CD4-positive, alpha-beta memory T cell (primary cell): Measurements from ENCODE around the gene ST8SIA4. TPM values are rescaled to one million over a fixed set of nuclear protein-coding genes. Genes with fewer than 3 reads are reported as not detected.

Experiments
- CTCF ChIA-PET: fragments of 350-600 bp; sonication (Branson Sonifier 250); formaldehyde crosslinking; loops from one replicate; lab custom pipeline; 2021; ENCODE audit warnings: inconsistent platforms; ENCODE audit not compliant: partially characterized antibody; lab: Charles Lee
- POLR2A ChIA-PET: fragments of 350-600 bp; sonication (Branson Sonifier 250); formaldehyde crosslinking; loops from one replicate; lab custom pipeline; 2021; ENCODE audit not compliant: partially characterized antibody; lab: Charles Lee
- DNase-seq, 5 donors: peaks; one replicate each; pipeline versions ENCODE4 v3.0.0 to v3.0.0-alpha.2; 2020 to 2022; ENCODE audit warnings: mixed read lengths in 1 of 5
- H3K27ac ChIP-seq: one replicate; pipeline ENCODE4 v1.7.0; 2013; ENCODE audit warnings: low read depth, low read length
- H3K27me3 ChIP-seq: 2 replicates; pipeline ENCODE4 v1.7.0; 2013; ENCODE audit warnings: mild to moderate bottlenecking, low read length, moderate library complexity; ENCODE audit not compliant: insufficient read depth
- H3K36me3 ChIP-seq: 2 replicates; pipeline ENCODE4 v1.7.0; 2013; ENCODE audit warnings: mild to moderate bottlenecking, low read length, moderate library complexity; ENCODE audit not compliant: insufficient read depth
- H3K4me1 ChIP-seq: 2 replicates; pipeline ENCODE4 v1.7.0; 2013; ENCODE audit warnings: mild to moderate bottlenecking, low read length, moderate library complexity; ENCODE audit not compliant: insufficient read depth
- H3K4me3 ChIP-seq, 2 donors: one replicate each; pipeline ENCODE4 v1.7.0; 2013; ENCODE audit warnings: low read length in 2 of 2, mild to moderate bottlenecking in 1 of 2
- H3K9me3 ChIP-seq, 2 donors: one replicate each; pipeline ENCODE4 v1.7.0; 2013; ENCODE audit warnings: low read length in 2 of 2, control low read depth in 1 of 2; ENCODE audit not compliant: control insufficient read depth in 1 of 2
- H3K27ac Mint-ChIP-seq, 7 donors: one replicate each; pipeline ENCODE4 v1.8.0; 2020 to 2021; ENCODE audit warnings: mixed read lengths in 7 of 7, mild to moderate bottlenecking in 6 of 7, inconsistent platforms in 3 of 7, moderate library complexity in 3 of 7
- H3K27me3 Mint-ChIP-seq, 2 donors: one replicate each; pipeline ENCODE4 v1.8.0; 2020 to 2021; ENCODE audit warnings: mixed read lengths in 2 of 2
- H3K36me3 Mint-ChIP-seq, 2 donors: one replicate each; pipeline ENCODE4 v1.8.0; 2020 to 2021; ENCODE audit warnings: mixed read lengths in 2 of 2, inconsistent platforms in 1 of 2, mild to moderate bottlenecking in 1 of 2
- H3K4me1 Mint-ChIP-seq, 4 donors: one replicate each; pipeline ENCODE4 v1.8.0; 2020 to 2021; ENCODE audit warnings: mixed read lengths in 4 of 4, mild to moderate bottlenecking in 1 of 4
- H3K4me3 Mint-ChIP-seq, 8 donors: one replicate each; pipeline ENCODE4 v1.8.0; 2020 to 2021; ENCODE audit warnings: mixed read lengths in 8 of 8, mild to moderate bottlenecking in 7 of 8, moderate library complexity in 6 of 8, inconsistent platforms in 3 of 8
- H3K9me3 Mint-ChIP-seq, 8 donors: one replicate each; pipeline ENCODE4 v1.8.0; 2020 to 2021; ENCODE audit warnings: mixed read lengths in 8 of 8, mild to moderate bottlenecking in 5 of 8, inconsistent platforms in 3 of 8, moderate library complexity in 1 of 8
- intact Hi-C: fragments of 100-400 bp; cut with micrococcal nuclease; formaldehyde crosslinking; loops from one replicate; pipeline ENCODE4 v1.15.1; 2023
- polyA plus RNA-seq, 2 donors: library from polyadenylated mRNA; unstranded; fragments of 300-500 nt; fragmentation: Illumina TruSeq; gene quantifications; one replicate each; pipeline ENCODE4 v1.2.3, GENCODE V29; 2021
- total RNA-seq, 2 experiments: library from RNA; stranded (reverse); gene quantifications; one replicate each; pipeline ENCODE4 v1.2.3, GENCODE V29; 2021

Gene ST8SIA4
- total and polyA plus RNA-seq, 4 experiments from 2014 or later, result 10.7 to 28.7 (median 21.0) TPM

DNA sequence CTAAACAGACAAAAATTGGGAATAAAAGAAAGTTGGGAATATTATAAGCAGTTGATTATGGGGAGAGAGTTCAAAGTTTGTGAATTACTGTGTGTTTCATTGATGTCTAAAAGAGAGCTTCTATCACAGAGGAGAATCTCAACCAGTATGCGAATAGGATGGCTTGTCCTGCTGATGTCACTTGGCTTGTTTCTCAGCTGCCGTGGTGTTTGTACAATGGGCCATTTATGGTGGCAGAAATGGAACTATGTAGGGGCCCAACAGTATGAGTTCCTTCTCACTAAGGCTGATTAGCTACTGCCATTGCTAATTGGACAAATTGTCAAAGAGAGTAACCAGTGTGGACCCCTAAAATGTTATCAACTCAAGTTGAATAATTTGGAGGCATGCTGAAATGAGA, 103.9 kb downstream of the ST8SIA4 start:
- Mint-ChIP-seq H3K9me3 (peaks cover 2 to 12% (median 4%) of the 10 kb centered on the region in 8 donors), H3K27me3 (no peaks in the 10 kb centered on the region), H3K4me3 (no peak overlapping the region), H3K4me1 (no peaks in the 10 kb centered on the region), H3K27ac (no peak overlapping the region), H3K36me3 (peaks cover 0 to 3% of the 10 kb centered on the region in 2 donors)
- Histone ChIP-seq H3K36me3 (no peaks in the 10 kb centered on the region), H3K4me1 (no peaks in the 10 kb centered on the region), H3K27ac (no peak overlapping the region), H3K9me3 (no peaks in the 10 kb centered on the region), H3K27me3 (no peaks in the 10 kb centered on the region), H3K4me3 (no peak overlapping the region)
- POLR2A ChIA-PET, result no interaction called here
- DNase-seq, result no peak
- intact Hi-C loops, result no loop called here
- CTCF ChIA-PET, result no interaction called here

DNA sequence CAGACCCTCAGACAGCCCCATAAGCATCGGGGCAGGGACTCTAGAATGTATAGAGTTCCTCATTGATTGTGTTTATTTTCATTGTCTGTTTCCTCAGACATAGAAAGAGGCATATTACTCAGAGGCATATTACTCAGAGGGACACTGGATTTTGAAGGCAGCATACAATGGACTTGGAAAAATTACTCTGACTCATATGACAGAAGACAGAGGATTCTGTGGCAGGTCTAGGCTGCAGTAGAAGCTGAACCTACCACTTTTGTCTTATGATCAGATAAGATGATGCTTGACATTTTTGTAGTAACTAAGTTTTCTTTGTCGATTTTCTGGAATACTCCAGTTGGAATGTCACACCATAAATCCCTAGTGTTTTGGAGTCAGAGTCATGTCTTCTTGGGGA, 105.2 kb downstream of the ST8SIA4 start:
- Mint-ChIP-seq H3K27me3 (no peaks in the 10 kb centered on the region), H3K4me3 (no peak overlapping the region), H3K9me3 (peaks cover 2 to 19% (median 8%) of the 10 kb centered on the region in 8 donors), H3K4me1 (no peaks in the 10 kb centered on the region), H3K27ac (no peak overlapping the region), H3K36me3 (peaks cover 0 to 3% of the 10 kb centered on the region in 2 donors)
- no peak for DNase-seq
- H3K9me3 ChIP-seq, result no peaks in the 10 kb centered on the region
- no peaks in the 10 kb centered on the region for H3K36me3 ChIP-seq
- intact Hi-C loops, result no loop called here
- H3K4me3 ChIP-seq, result no peak overlapping the region
- no peaks in the 10 kb centered on the region for H3K4me1 ChIP-seq
- no peaks in the 10 kb centered on the region for H3K27me3 ChIP-seq
- POLR2A ChIA-PET, result no interaction called here
- H3K27ac ChIP-seq, result no peak overlapping the region
- CTCF ChIA-PET, result no interaction called here

DNA sequence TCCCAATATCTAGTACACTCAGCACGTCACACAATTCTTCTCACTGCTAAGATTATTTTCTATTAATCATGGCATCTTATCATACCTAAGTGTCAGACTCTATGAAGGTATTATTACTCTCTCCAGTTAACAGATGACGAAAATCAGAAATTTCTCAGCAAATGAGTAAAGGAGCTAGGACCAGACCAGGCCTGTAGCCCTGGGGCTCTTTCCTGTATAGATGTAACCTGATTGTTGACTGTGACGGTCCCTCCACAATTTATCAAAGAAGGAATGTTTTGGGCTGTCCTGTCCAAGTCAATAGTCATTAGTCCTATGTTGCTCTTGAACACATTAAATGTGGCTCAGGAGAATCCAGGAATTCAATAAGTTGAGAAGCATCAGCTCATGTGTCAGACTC, 106.2 kb downstream of the ST8SIA4 start:
- Histone ChIP-seq H3K9me3 (no peaks in the 10 kb centered on the region), H3K27ac (no peak overlapping the region), H3K4me1 (no peaks in the 10 kb centered on the region), H3K4me3 (no peak overlapping the region), H3K36me3 (no peaks in the 10 kb centered on the region), H3K27me3 (no peaks in the 10 kb centered on the region)
- Mint-ChIP-seq H3K9me3 (peaks cover 0 to 15% (median 5%) of the 10 kb centered on the region in 8 donors), H3K27ac (no peak overlapping the region), H3K4me1 (no peaks in the 10 kb centered on the region), H3K27me3 (no peaks in the 10 kb centered on the region), H3K36me3 (no peaks in the 10 kb centered on the region), H3K4me3 (no peak overlapping the region)
- ChIA-PET CTCF (no interaction called here), POLR2A (no interaction called here)
- intact Hi-C loops, result no loop called here
- no peak for DNase-seq

DNA sequence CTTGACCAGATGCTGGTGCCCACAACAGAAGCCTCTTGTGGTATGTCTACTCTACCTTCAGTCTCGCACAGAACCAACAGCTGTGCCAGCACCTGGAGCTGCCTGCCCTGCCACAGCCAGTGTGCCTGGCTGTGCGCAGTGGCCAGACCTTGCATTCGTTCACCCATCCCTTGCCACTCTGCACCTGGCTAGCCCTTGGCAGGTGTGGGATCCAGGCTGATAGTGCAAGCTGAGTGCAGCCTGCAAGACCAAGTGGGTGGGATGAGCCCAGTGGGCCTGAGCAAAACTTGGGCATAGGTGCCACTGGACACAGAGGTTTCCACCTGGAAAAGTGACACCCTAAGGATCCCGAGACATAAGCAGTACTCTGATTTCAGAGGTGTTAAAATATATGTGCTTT, 108.2 kb downstream of the ST8SIA4 start:
- Mint-ChIP-seq H3K27me3 (no peaks in the 10 kb centered on the region), H3K4me1 (no peaks in the 10 kb centered on the region), H3K9me3 (peaks cover 0 to 15% (median 5%) of the 10 kb centered on the region in 8 donors), H3K36me3 (no peaks in the 10 kb centered on the region), H3K4me3 (no peak overlapping the region), H3K27ac (no peak overlapping the region)
- no peak for DNase-seq
- intact Hi-C loops, result no loop called here
- POLR2A ChIA-PET, result no interaction called here
- CTCF ChIA-PET, result no interaction called here
- Histone ChIP-seq H3K4me1 (no peaks in the 10 kb centered on the region), H3K27me3 (no peaks in the 10 kb centered on the region), H3K9me3 (no peaks in the 10 kb centered on the region), H3K36me3 (no peaks in the 10 kb centered on the region), H3K27ac (no peak overlapping the region), H3K4me3 (no peak overlapping the region)

DNA sequence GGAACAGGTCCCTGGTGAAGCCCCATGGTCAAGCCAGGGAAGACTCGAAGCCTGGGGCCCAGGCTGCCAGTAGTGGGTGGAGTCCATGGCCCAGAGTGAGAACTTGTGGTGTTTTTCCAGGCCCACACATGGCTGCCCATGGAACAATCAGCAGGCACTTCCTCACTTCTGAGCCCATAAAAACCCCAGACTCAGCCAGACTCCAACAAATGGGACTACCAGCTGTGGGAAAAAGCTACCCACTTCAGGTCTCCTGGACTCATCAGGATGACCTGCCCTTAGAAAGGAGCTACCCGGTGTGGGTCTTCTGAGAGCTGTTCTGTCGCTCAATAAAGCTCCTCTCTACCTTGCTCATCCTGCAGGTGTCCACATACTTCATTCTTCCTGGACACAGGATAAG, 108.9 kb downstream of the ST8SIA4 start:
- Mint-ChIP-seq H3K36me3 (no peaks in the 10 kb centered on the region), H3K4me3 (no peak overlapping the region), H3K4me1 (no peaks in the 10 kb centered on the region), H3K27me3 (no peaks in the 10 kb centered on the region), H3K27ac (no peak overlapping the region), H3K9me3 (peaks cover 0 to 15% (median 5%) of the 10 kb centered on the region in 8 donors)
- Histone ChIP-seq H3K27me3 (no peaks in the 10 kb centered on the region), H3K4me1 (no peaks in the 10 kb centered on the region), H3K27ac (no peak overlapping the region), H3K4me3 (no peak overlapping the region), H3K9me3 (no peaks in the 10 kb centered on the region), H3K36me3 (no peaks in the 10 kb centered on the region)
- ChIA-PET CTCF (no interaction called here), POLR2A (no interaction called here)
- no peak for DNase-seq
- intact Hi-C loops, result no loop called here

DNA sequence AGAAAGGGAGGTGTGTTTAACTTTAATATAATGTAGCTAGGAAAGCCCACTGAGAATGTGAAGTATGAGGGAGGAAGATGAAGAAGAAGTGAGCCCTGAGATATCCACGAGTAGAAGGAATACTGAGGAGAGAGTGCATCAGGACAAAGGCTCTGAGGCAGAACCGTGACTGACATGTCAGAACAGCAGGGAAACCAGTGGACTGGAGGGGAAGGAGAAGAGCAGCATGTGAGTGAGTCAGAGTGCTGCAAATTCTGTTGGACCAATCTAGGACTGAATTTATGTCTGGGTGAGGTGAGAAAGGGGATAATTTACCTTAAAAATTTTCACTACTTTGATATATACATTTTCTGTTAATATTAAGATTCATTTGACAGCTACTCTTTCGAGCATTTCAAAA, 110.3 kb downstream of the ST8SIA4 start:
- intact Hi-C loops, result no loop called here
- Histone ChIP-seq H3K27me3 (no peaks in the 10 kb centered on the region), H3K9me3 (no peaks in the 10 kb centered on the region), H3K27ac (no peak overlapping the region), H3K36me3 (no peaks in the 10 kb centered on the region), H3K4me1 (no peaks in the 10 kb centered on the region), H3K4me3 (no peak overlapping the region)
- Mint-ChIP-seq H3K4me1 (no peaks in the 10 kb centered on the region), H3K27ac (no peak overlapping the region), H3K4me3 (no peak overlapping the region), H3K36me3 (no peaks in the 10 kb centered on the region), H3K9me3 (peaks cover 0 to 15% (median 5%) of the 10 kb centered on the region in 8 donors), H3K27me3 (no peaks in the 10 kb centered on the region)
- ChIA-PET CTCF (interaction anchor here (2.1 kb wide), 1 partner anchor 108 kb away, joined by 4 read pairs; no protein-coding TSS in a partner anchor), POLR2A (no interaction called here)
- no peak for DNase-seq

DNA sequence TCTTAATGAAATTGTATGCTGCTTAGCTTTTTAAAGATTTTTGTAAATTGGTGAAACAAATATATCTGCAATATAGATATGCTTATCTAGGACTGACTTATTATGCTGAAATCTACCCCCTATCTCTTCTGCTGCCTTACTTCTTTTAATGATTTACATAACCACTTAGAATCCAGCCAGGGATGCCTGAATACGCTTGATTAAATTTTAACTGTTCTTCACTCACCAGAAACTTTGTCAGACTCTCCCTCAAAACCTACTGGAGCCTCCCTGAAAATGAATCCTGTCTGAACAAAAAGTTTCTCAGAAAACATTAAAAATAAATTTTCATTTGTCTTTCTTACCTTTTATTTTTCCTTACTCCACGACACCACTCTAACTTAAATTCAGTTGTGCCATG, 111.7 kb downstream of the ST8SIA4 start:
- Mint-ChIP-seq H3K4me3 (no peak overlapping the region), H3K27ac (no peak overlapping the region), H3K9me3 (peaks cover 0 to 15% (median 6%) of the 10 kb centered on the region in 8 donors), H3K27me3 (no peaks in the 10 kb centered on the region), H3K36me3 (no peaks in the 10 kb centered on the region), H3K4me1 (no peaks in the 10 kb centered on the region)
- H3K27me3 ChIP-seq, result no peaks in the 10 kb centered on the region
- CTCF ChIA-PET, result interaction anchor here (2.1 kb wide), 1 partner anchor 109 kb away, joined by 4 read pairs; no protein-coding TSS in a partner anchor
- no peaks in the 10 kb centered on the region for H3K4me1 ChIP-seq
- intact Hi-C loops, result no loop called here
- no peaks in the 10 kb centered on the region for H3K9me3 ChIP-seq
- no peak for DNase-seq
- POLR2A ChIA-PET, result no interaction called here
- no peaks in the 10 kb centered on the region for H3K36me3 ChIP-seq
- no peak overlapping the region for H3K27ac ChIP-seq
- H3K4me3 ChIP-seq, result no peak overlapping the region

DNA sequence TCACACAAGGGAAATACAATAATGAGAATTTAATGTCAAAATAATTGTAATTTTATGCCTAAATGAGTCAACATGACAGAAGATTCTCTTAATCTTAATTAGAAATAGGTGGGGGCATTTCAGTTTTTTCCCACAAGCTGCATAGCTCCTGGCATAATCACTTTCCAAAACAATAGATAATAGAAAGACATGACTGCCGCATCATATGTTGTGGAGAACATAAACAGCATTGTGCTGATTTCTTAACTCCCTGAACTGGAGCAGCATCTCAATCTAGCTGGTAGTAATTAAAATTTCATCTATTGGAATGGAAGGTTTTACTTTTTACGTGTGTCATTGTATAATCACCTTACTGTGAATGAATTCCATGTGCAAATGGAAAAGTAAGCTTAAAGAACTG, 112.1 kb downstream of the ST8SIA4 start:
- peaks cover 0 to 15% (median 6%) of the 10 kb centered on the region in 8 donors for H3K9me3 Mint-ChIP-seq
- ChIA-PET CTCF (interaction anchor here (2.1 kb wide), 1 partner anchor 110 kb away, joined by 4 read pairs; no protein-coding TSS in a partner anchor), POLR2A (no interaction called here)
- H3K4me3 Mint-ChIP-seq, result no peak overlapping the region
- Histone ChIP-seq H3K4me3 (no peak overlapping the region), H3K9me3 (no peaks in the 10 kb centered on the region), H3K4me1 (no peaks in the 10 kb centered on the region), H3K27me3 (no peaks in the 10 kb centered on the region), H3K36me3 (no peaks in the 10 kb centered on the region), H3K27ac (no peak overlapping the region)
- H3K27ac Mint-ChIP-seq, result no peak overlapping the region
- H3K27me3 Mint-ChIP-seq, result no peaks in the 10 kb centered on the region
- intact Hi-C loops, result no loop called here
- no peaks in the 10 kb centered on the region for H3K4me1 Mint-ChIP-seq
- DNase-seq, result no peak
- H3K36me3 Mint-ChIP-seq, result no peaks in the 10 kb centered on the region
